Inflammatory macrophage treated with lipopolysaccharide for 4 hours (primary cell): Measurements from ENCODE around the gene PLCL2.

Source experiments
- DNase-seq: peaks from one replicate; pipeline ENCODE4 v3.0.0-alpha.2; 2020

PLCL2 gene

DNA sequence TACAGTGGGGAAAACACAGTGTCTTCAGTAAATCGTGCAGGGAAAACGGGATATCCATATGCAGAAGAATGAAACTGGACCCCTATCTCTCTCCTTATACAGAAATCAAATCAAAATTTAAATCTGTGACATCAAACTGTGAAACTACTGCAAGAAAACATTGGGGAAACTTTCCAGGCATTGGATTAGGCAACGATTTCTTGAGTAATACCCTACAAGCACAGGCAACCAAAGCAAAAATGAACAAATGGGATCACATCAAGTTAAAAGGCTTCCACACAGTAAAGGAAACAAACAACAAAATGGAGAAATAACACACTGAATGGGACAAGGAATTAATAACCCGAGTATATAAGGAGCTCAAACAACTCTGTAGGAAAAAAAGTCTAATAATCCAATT lies 165.3 kb downstream of the PLCL2 start:
- peak; percentile 82 for DNase-seq

DNA sequence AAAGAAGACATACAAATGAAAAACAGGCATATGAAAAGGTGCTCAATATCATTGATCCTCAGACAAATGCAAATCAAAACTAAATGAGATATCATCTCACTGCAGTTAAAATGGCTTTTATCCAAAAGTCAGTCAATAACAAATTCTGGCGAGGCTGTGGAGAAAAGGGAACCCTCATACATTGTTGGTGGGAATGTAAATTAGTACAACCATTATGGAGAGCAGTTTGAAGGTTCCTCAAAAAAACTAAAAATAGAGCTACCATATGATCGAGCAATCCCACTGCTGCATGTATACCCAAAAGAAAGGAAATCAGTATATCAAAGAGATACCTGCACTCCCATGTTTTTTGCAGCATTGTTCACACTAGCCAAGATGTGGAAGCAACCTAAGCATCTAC lies 165.8 kb downstream of the PLCL2 start:
- peak; percentile 36 for DNase-seq

DNA sequence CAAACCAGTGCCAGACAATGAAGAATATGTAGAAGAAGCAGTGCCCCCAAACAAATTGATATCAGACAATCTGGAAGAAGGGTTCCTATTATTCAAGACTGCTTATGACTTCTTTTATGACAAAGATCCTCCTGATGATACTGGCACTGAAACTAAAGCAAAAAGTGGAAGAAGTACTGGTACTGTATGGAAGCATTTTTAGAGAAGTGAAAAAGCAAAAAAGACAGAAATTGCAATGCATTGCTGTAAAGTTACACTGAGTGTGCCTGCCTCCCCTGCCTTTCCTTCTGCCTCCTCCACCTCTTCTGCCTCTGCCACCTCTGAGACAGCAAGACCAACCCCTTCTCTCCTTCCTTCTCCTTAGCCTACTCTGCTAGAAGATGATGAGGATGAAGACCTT lies 167.6 kb downstream of the PLCL2 start:
- DNase-seq = peak; percentile 91

DNA sequence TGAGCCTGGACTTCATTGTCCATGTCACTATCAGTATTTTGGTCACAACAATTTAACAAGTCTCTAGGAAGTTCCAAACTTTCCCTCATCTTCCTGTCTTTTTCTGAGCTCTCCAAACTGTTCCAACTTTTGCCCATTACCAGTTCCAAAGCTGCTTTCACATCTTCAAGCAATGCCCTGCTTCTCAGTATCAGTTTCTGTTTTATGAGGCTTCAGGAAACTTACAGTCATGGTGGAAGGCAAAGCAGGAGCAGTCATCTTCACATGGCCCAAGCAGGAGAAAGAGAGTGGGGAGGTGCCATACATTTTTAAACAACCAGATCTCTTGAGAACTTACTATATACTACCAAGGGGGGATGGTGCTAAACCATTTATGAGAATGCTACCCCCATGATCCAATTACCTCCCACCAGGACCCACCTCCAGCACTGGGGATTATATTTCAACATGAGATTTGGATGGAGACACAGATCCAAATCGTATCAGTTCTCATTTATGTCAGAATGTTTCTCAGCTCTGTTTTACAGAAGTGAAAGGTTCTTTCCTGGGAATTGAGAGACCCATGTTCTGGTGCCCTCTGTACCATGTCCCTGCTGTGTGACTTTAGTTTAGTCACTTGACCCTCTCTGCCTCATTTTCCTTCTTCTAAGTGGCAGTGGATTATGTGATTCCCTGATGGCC lies 169.7 kb downstream of the PLCL2 start:
- peak; percentile 79 for DNase-seq

DNA sequence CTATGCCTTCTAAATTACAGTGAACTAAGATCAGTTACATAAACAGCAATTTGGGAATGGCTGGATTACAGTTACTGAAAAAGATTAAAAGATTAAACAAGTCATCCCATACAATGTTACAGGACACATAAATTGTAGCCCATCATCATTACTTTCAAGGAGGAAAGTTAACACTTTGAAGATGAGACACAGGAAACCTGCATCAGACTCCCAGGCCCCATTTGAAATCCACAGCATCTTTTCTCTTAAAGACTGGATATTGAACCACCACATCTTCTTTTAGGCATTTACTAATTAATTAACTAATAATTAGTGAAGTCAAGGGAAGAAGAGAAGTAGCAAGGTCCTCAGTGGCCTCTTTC lies 170.2 kb downstream of the PLCL2 start:
- DNase-seq = no peak

DNA sequence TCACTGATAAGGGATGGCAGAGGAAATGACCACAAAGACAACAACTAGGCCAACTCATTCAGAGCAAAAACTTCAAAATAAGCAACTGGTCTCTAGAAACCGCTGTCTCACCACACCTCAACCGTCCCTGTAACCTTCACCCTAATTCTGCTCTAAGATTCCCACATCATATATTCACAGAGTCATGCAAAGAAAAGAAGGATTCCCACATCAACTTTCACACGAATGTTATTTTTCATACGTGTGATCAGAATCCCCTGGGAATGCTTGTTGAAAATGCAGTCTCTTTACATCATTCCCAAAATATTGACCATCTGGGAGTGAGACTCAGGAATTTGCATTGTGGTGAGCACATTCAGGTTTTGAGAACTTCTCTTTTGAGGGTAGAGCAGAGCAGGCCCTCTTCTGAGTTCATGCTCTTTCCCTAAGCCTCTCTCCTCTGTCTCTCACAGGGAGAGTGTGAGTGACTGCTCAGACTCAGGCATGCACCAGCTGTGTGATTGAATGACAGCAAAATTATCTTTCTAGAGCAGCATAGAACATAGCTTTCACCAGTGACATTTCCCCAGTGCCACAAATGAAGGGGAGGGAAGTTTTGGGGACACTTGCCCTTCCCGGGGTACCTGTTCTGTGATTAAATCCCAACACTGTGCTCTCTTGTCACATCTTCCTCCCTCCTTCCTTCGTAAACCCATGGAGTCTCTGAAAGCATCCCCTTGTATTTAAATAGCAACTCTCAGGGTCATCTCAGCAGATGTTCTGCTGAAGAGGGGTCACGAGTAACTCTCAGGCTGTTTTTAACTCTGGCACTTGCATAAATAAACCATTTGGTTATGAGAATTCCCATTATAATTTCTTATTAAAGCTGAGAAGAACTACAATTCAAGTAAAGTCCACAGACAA lies 170.9 kb downstream of the PLCL2 start:
- no peak for DNase-seq

DNA sequence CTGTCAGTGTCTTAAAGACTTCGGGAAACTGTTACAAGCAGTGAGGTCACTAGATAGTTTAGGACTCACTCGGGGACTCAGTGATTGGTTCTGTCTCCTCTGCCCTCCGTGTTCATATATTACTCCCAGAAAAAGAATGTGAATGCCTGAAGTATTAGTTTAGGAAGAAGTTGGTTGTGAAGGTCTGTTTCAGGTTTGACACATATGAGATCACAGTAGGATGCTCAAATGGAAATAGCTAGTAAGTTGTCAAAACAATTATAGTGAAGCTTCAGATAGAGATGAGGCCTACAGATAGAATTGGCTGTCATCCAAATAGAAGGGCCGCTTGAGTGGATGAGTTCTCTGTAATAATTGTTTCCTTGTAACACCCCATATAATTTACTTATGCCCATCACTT lies 172.6 kb downstream of the PLCL2 start:
- no peak for DNase-seq

DNA sequence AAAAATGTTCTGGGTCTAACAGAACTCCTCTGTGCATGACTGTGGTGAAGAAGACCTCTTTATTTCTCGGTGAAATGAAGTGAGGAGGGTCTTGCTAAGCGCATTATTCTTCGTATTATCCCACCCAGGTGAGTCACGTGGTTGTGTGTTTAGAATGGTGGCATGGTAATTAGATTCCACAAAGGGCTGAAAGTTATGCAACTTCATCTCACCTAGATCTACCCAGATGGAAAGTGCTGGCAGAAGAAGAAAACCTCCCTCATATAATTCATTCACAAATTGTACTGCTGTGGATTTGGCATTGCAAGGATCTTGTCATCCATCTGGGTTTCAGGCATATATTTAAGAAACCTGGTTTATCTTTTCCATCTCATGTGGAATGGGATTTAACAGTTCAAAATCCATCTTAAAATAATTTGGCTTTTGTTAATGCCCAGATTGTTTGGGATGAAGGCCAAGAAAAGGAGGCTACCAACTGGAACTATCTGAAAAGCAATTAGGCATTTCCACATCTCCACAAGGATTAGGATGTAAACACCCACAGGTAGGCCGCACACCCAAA lies 175.3 kb downstream of the PLCL2 start:
- no peak for DNase-seq

DNA sequence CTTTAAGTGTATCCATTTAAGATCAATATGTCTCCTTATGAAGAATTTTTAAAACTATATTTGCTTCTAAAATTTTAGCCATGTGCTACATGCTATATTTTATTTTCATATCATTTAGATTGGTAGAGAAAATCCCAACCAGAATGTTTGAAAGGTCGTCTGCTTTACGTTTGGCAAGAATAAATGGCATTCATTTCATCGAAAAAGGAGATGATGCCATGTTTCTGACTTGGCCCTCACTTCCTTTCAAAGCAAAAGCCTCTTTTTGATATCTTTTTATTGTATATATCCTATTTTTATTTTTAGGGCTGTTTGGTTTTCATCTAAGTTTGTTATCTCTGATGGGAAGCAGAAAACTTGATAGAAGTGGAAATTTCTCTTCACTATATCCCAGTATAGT lies 176.2 kb downstream of the PLCL2 start:
- no peak for DNase-seq

DNA sequence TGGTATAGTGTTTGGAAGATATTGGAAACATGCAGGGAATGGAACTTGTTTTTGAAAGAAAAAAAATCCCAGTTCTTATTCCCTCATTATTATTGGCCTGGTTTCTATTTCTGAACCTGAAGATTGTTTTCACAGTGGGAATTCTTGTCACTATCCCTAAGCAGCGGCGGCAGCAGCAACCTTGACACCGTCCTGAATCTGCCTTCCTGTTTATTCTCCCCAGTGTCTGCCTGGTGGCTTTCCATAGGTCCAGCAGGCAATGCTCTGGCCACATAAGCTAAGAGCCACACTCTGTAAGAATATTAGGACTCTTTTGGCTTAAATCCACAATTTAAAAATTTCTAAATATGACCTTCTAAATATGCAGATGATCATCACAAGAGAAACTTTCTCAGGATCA lies 178.0 kb downstream of the PLCL2 start:
- DNase-seq = no peak

DNA sequence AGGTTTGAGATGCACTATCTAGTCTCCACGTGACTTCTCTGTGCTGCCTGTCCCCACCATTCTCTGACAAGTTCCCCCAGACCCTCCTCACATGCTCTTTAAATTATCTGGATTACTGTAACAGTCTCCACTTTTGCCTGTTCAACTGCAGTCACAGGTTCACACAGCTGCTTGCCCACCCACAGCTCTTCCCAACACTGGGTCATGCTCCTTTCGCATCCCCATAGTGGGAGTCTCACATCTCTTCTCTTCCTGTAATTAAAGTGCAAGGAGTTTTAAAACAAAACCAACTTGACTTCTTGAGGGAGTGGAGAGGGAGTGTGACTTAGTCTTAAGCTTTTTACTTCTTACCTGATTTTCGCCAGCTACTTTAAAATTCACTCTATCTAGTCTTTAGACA lies 178.8 kb downstream of the PLCL2 start:
- DNase-seq = no peak

DNA sequence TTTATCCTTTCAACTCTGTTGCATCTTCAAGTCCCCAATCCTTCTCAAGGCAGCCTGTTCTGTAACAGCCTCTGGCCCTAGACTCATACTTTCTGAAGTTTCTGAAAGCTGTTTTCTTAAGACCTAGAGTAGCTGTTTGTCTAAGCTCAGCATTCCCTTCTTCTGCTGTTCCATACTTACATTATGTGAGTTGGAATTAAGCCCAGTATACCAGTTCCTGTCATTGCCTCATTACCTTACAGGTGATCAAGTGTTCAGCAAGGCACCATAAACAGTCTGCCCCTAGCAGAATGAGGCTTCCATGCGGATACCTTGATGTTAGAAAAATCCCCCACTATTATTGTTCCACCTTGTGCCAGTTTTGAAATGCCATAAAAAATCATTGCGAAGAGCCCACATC lies 180.6 kb downstream of the PLCL2 start:
- DNase-seq = no peak

DNA sequence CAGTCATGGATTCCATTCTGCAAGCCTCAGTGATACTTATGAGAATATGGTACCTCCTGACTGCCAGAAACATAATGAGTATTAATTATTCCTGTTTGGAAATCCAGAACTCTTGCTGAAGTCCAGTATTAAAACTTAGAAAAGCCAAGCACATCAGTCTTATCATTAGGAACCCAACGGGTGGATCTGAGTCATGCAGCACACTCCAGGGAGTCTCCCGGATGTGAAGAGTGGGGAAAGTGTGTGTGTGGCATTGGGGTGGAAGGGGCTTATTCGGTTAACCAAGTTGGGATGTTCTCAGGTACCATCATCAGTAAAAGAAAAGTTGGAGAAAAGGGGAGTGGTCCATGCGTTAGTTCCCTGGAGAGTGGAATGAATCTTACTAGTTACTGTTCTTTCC lies 181.1 kb downstream of the PLCL2 start:
- no peak for DNase-seq

DNA sequence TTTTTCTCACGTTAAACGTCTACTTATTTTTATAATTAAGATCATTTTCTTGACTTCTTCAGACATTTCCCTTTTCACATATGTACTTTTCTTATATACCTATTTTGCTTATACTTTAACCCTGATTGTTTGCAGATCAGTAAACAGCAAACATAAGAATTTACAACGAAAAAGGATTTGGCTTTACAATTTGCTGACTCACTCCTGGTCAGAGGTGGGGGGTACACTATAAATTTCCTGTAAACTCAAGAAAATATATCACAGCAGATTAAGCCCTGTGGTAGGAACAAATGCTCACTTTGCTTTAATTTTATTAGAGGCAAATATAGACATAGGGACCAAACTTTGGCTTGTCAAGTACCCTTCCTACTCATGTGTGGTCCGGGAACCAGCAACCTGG lies 185.0 kb downstream of the PLCL2 start:
- DNase-seq = no peak

DNA sequence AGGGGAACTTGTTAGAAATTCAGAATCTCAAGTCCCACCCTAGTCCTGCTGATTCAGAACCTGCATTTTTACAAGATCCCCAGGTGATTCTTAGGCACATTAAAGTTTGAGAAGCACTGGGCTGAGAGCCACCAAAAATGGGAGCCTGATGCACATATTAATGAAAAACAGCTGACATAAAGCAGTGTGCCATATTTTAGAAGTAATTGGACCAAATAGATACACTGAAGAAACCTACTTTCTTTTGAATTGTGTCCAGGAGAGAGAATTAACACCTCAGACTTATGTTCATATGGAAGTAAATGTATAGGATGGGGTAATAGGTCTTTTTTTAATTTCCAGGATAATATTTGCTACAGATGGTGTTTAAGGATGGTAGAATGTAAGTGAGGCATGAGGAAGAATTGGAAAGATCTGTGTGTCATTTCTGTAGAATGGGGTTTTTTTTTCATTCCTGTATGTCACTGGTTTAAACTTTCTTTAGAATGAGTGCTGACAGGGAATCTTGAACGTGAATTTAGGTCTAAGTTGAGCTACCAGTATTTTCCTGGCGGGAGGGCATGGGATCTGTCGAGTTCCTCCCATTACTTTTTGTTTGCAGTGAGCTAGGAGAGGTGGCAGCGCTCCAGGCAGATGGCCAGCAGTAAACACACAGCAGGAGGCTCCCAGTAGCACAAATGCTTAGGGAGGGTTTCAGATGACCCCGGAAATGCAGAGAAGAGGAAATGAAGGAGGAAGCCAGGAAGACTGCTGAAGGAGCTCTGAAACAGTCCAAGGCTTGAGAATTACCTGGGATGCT lies 185.6 kb downstream of the PLCL2 start:
- DNase-seq = no peak

DNA sequence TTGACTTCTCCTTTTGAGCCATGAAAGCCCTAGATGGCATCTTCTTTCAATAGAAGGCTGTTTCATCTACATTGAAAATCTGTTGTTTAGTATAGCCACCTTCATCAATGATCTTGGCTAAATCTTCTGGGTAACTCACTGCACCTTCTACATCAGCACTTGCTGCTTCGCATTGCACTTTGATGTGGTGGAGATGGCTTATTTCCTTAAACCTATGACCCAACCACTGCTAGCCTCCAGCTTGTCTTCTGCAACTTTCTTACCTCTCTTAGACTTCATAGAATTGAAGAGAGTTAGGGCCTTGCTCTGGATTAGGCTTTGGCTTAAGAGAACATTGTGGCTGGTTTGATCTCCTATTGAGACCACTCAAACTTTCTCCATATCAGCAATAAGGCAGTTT lies 189.8 kb downstream of the PLCL2 start:
- DNase-seq = no peak

DNA sequence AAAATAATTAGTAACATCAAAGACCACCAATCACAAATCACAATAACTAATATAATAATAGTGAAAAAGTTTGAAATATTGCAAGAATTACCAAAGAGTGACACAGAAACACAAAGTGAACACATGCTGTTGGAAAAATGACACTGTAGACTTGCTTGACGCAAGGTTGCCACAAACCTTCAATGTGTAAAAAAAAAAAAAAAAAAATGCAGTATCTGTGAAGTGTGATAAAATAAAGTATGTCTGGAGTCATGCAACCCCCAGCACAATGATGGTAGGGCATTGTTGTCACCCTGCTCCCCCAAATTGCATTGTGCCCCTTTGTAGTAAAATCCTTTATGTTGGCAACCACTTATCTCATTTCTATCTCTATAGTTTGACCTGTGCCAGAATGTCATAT lies 190.6 kb downstream of the PLCL2 start:
- DNase-seq = no peak

DNA sequence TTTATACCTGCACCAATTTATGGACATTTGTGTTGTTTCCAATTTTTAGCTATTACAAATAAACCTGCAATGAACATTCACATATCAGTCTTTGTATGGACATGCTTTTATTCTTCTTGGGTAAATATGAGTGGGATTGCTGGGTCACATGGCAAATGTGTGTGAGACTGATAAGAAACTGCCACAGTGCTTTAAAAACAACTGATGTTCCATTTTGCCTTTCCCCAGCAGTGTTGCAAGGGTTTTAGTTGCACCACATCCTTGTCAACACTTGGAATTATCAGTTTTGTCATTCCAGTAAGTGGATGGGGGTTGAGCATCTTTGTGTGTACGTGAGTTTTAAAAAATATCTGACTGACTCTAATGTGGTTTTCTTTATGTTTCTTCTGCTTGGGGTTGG lies 191.2 kb downstream of the PLCL2 start:
- DNase-seq = no peak

DNA sequence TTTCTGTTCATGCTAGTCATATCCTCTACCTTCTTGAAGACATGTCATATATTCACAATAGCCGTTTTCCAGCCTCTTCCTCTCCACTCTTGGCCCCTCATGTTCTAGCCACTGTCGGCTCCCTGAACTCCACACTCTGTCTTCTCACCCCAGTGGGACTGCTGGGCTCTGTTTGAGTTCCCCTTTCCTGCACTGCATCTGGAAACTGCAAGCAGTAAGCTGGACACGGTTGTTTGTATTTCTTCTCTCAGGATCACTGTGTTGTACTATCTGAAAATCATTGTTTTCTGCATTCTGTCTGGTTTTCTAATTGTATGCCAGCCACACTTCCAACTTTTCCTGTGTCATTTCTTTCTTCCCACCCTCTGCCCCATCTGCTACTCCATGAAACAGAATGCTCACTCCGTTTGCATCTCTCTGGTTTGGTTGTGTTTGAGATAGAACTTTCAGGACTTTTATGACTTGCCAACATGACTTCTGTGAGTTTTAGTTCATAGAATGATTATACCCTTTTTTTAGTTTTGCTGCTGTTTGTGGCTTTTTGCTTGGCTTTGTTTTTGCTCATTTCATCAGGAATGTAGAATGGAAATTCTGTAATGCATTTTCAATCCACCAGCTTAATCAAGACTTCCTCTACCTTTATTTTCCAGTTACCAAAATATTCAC lies 192.3 kb downstream of the PLCL2 start:
- peak; percentile 28 for DNase-seq

DNA sequence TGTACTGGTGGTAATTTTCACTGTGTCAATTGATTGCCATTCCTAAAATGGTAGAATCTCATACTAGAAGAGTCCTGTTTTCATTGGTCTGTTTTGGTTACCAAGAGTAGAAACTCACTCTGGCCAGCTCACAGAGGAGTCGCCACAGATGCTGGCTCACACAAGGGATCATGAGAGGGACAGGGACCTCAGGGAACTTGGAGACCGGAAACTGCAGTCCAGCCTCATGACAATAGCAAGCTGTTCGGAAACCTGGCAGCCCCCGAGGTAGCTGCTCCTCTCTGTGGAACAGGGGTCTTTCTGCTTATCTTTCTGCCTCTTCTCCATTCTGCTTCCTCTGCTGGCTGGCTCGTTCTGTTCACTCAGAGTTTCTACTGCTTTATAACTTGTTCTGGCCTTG lies 192.9 kb downstream of the PLCL2 start:
- DNase-seq = no peak

DNA sequence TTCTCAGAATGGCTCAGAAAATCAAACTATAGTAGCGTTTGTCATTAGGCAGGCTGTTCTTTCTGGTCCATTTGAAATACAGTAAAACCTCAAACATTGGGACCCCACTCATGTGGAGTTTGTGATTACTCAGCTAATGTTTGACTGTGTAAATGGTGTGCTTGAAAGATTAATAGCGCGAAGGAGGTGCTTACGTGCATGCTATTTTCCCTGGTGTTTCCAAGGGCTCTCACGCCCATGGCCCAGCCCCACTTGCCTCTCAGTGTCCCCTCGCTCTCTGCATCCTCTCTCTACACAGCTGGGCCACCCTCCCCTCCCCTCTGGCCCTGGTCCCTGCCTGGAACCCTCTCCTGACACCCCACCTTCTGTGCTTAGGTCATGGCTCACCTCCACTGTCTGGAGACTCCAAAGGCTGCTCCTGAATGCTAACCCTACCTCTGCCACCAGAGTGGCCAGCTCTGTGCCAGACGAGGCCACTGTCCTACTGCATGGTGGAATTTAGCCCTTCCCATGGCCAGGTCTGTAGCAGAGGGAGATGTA lies 194.2 kb downstream of the PLCL2 start:
- DNase-seq = no peak

DNA sequence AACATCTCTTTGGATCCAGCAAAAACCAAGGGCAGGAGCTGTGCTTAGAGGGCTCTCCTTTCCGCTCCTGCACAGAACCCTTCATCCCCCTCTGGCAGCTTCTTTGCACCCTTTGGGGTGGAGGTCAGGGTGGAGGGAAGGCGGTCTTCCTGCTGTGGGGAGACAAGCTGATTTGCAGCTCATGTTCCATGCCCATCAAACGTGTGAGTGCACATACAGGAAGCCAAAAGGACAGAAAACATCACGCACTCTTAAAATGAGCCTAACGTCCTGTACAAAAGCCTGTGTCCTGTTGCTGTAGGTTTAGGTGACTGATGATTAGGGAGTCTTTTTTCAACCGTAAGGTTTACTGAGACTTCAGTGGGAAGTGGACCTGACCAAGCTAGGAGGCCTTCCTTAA lies 195.2 kb downstream of the PLCL2 start:
- DNase-seq = no peak

DNA sequence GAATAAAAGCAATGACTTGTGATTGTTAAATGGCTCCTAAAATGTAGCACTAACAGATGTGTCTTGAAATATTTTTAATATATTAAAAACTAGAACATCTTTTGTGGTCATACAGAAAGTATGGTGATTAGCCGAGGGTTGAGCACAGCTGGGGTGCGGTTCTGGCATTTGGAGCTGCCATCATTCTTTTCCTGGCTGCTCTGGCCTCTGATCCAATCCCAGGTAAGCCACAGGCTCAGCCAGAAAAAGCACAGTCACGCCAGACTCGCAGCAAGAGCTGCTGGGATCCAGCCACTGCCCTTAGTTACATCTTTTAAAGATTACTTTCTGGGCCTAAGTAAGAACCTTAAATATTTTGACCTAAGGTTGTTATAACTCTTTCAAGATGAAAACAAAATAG lies 196.8 kb downstream of the PLCL2 start:
- no peak for DNase-seq
